Umbilical cord (tissue), 2 donors: Measurements from ENCODE around the gene FAM177A1. TPM values are rescaled to one million over a fixed set of nuclear protein-coding genes. Genes with fewer than 3 reads are reported as not detected.
"Not testable (repeated sequence)": the region's sequence is repeated elsewhere in the genome, so short reads cannot be mapped to it uniquely, and the experiment has no call there.

Experiments used
- DNase-seq: peaks from one replicate; pipeline ENCODE4 v3.0.0-alpha.2; 2015; ENCODE audit warnings: low spot score
- total RNA-seq: library from RNA; depleted of rRNA; stranded (reverse); fragments of >200 nt; gene quantifications from one replicate; pipeline ENCODE4 v1.2.3, GENCODE V29; 2014; ENCODE audit warnings: low replicate concordance; ENCODE audit not compliant: insufficient read depth

The FAM177A1 gene
- total RNA-seq: 68.1 TPM

GRCh38 chr14:35046048-35046750 lies at the start of gene FAM177A1:
Gene FAM177A1, plus strand, starts transcription at chr14:35046272. Its CDS starts 192 bp downstream, at chr14:35046464.
- DNase-seq: peak; percentile 98

- DNase-seq: no peak
These were observed 48.3 kb upstream of the FAM177A1 start for GRCh38 chr14:34997762-34998161.

GRCh38 chr14:34999500-34999899 lies 46.6 kb upstream of the FAM177A1 start:
- DNase-seq: no peak

- no peak for DNase-seq
These were observed 44.5 kb upstream of the FAM177A1 start for GRCh38 chr14:35001621-35002020.

- DNase-seq: no peak
These were observed 41.2 kb upstream of the FAM177A1 start for GRCh38 chr14:35004839-35005238.

GRCh38 chr14:35016568-35016967 lies 29.5 kb upstream of the FAM177A1 start:
- no peak for DNase-seq

- DNase-seq: no peak
These were observed 25.4 kb upstream of the FAM177A1 start for GRCh38 chr14:35020713-35021112.

- no peak for DNase-seq
These were observed 17.6 kb upstream of the FAM177A1 start for GRCh38 chr14:35028435-35028834.

- DNase-seq: no peak
These were observed 13.5 kb upstream of the FAM177A1 start for GRCh38 chr14:35032562-35032961.

- DNase-seq: no peak
These were observed 11.6 kb upstream of the FAM177A1 start for GRCh38 chr14:35034440-35034833.

- DNase-seq: not testable (repeated sequence)
These were observed 11.0 kb upstream of the FAM177A1 start for GRCh38 chr14:35034944-35035554.

- not testable (repeated sequence) for DNase-seq
These were observed 7.8 kb upstream of the FAM177A1 start for GRCh38 chr14:35038312-35038711.

GRCh38 chr14:35042632-35043031 lies 3.4 kb upstream of the FAM177A1 start:
- no peak for DNase-seq

GRCh38 chr14:35043046-35043445 lies 3.0 kb upstream of the FAM177A1 start:
- no peak for DNase-seq

GRCh38 chr14:35044939-35045797 lies 904 bp upstream of the FAM177A1 start:
- DNase-seq: no peak

- DNase-seq: no peak
These were observed 349 bp upstream of the FAM177A1 start for GRCh38 chr14:35045798-35046047.

- DNase-seq: no peak
These were observed 872 bp downstream of the FAM177A1 start for GRCh38 chr14:35046751-35047536.

- no peak for DNase-seq
These were observed 2.0 kb downstream of the FAM177A1 start for GRCh38 chr14:35047976-35048513.

- DNase-seq: no peak
These were observed 4.6 kb downstream of the FAM177A1 start for GRCh38 chr14:35050652-35051051.

- no peak for DNase-seq
These were observed 5.7 kb downstream of the FAM177A1 start for GRCh38 chr14:35051796-35052195.

GRCh38 chr14:35052637-35053036 lies 6.6 kb downstream of the FAM177A1 start:
- no peak for DNase-seq
